CD4-positive, CD25-positive, alpha-beta regulatory T cell (primary cell): ENCODE results near the gene MYO18B. TPM values are rescaled to one million over a fixed set of nuclear protein-coding genes. Genes with fewer than 3 reads are reported as not detected.

ENCODE experiments used
- ATAC-seq, 2 donors: fragments of 150-1000 bp; cut with Tn5 transposase; one replicate each; pipeline ENCODE4 v1.10.0; 2021; ENCODE audit warnings: low read depth in 2 of 2, moderate number of reproducible peaks in 2 of 2, moderate library complexity in 1 of 2
- DNase-seq, 3 donors: peaks; one replicate each; pipeline versions ENCODE4 v3.0.0 to v3.0.0-alpha.2; 2012 to 2022; ENCODE audit warnings: mixed read lengths in 1 of 3
- H3K27ac ChIP-seq: one replicate; pipeline ENCODE4 v1.7.0; 2013; ENCODE audit warnings: mild to moderate bottlenecking, low read length; ENCODE audit not compliant: insufficient read depth, poor library complexity, severe bottlenecking
- H3K27me3 ChIP-seq: one replicate; pipeline ENCODE4 v1.7.0; 2013; ENCODE audit warnings: low read length; ENCODE audit not compliant: control insufficient read depth, insufficient read depth
- H3K36me3 ChIP-seq: one replicate; pipeline ENCODE4 v1.7.0; 2013; ENCODE audit warnings: mild to moderate bottlenecking, low read length, moderate library complexity; ENCODE audit not compliant: control insufficient read depth, insufficient read depth
- H3K4me1 ChIP-seq: 2 replicates; pipeline ENCODE4 v1.7.0; 2013; ENCODE audit warnings: mild to moderate bottlenecking, low read length; ENCODE audit not compliant: insufficient read depth, control insufficient read depth, poor library complexity, severe bottlenecking
- H3K4me3 ChIP-seq: one replicate; pipeline ENCODE4 v1.7.0; 2013; ENCODE audit warnings: low read depth, mild to moderate bottlenecking, low read length, moderate library complexity
- H3K9me3 ChIP-seq, 2 experiments: 1 replicate in 1 of 2; 2 replicates in 1 of 2; pipeline ENCODE4 v1.7.0; 2013; ENCODE audit warnings: low read length in 2 of 2, mild to moderate bottlenecking in 1 of 2, moderate library complexity in 1 of 2; ENCODE audit not compliant: control insufficient read depth in 2 of 2
- H3K27ac Mint-ChIP-seq, 3 donors: one replicate each; pipeline ENCODE4 v1.8.0; 2020 to 2022; ENCODE audit warnings: mild to moderate bottlenecking in 3 of 3, mixed read lengths in 3 of 3, moderate library complexity in 2 of 3
- H3K27me3 Mint-ChIP-seq: one replicate; pipeline ENCODE4 v1.8.0; 2022; ENCODE audit warnings: mild to moderate bottlenecking, mixed read lengths
- H3K36me3 Mint-ChIP-seq: one replicate; pipeline ENCODE4 v1.8.0; 2020; ENCODE audit warnings: mixed read lengths
- H3K4me1 Mint-ChIP-seq, 4 donors: one replicate each; pipeline ENCODE4 v1.8.0; 2020 to 2022; ENCODE audit warnings: mixed read lengths in 4 of 4, mild to moderate bottlenecking in 1 of 4
- H3K4me3 Mint-ChIP-seq, 4 donors: one replicate each; pipeline ENCODE4 v1.8.0; 2020 to 2022; ENCODE audit warnings: mild to moderate bottlenecking in 4 of 4, mixed read lengths in 4 of 4, moderate library complexity in 3 of 4
- H3K9me3 Mint-ChIP-seq, 7 donors: one replicate each; pipeline ENCODE4 v1.8.0; 2020 to 2022; ENCODE audit warnings: mixed read lengths in 7 of 7, mild to moderate bottlenecking in 3 of 7, moderate library complexity in 2 of 7
- polyA plus RNA-seq, 4 donors: library from polyadenylated mRNA; unstranded; fragments of 300-500 nt; fragmentation: Illumina TruSeq; gene quantifications; one replicate each; pipeline ENCODE4 v1.2.3, GENCODE V29; 2021
- total RNA-seq: library from RNA; stranded (reverse); gene quantifications from one replicate; pipeline ENCODE4 v1.2.3, GENCODE V29; 2022

Gene MYO18B
- total and polyA plus RNA-seq, 5 donors from 2014 or later, result 0.27 to 0.35 TPM; not detected in 3

DNA sequence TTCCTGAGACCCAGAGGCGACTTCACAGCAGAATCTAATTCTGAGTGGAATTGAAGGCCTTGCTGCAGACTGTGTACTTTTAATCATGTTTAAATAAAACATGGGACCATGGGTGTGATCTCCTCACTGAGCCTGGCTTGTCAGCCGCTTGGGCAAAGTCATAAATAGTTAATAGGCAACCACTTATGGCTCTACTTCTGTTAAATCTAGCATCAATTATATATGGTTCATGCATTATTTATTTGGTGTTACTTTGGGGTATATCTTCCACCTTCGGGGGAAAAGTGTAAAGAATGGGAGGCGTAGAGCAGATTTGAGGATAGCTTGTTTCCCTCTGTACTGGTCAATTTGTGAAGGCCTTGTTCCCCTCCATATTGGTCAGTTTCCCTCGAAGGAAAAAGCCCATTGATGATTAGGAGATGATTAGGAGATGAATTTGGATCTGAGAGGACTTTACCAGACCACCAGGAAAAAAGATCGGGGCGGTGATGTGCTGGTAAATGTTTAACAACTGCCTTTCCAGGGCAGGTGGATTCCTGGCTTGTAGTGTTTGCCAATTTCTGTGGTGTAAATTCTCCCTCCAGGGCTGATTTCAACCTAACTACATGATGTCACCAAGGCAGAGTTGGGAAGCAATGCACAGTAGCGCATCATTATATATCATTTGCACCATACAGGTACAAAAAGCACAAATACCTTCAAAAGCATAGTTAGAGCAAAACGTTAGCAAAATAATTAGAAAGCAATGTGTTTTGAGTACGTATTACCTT lies 223.2 kb downstream of the MYO18B start:
- ATAC-seq (no peak), DNase-seq (no peak)
- H3K4me1 Mint-ChIP-seq, result peaks cover 0 to 6% (median 0%) of the 10 kb centered on the region in 4 donors
- H3K27me3 ChIP-seq, result peaks cover 2% of the 10 kb centered on the region
- H3K36me3 Mint-ChIP-seq, result no peaks in the 10 kb centered on the region
- no peak overlapping the region for H3K27ac ChIP-seq
- peaks cover 0 to 14% (median 4%) of the 10 kb centered on the region in 7 donors for H3K9me3 Mint-ChIP-seq
- no peaks in the 10 kb centered on the region for H3K9me3 ChIP-seq
- peaks cover 12% of the 10 kb centered on the region for H3K27me3 Mint-ChIP-seq
- no peak overlapping the region for H3K4me3 Mint-ChIP-seq
- H3K27ac Mint-ChIP-seq, result no peak overlapping the region
- no peak overlapping the region for H3K4me3 ChIP-seq
- H3K36me3 ChIP-seq, result no peaks in the 10 kb centered on the region
- H3K4me1 ChIP-seq, result no peaks in the 10 kb centered on the region

DNA sequence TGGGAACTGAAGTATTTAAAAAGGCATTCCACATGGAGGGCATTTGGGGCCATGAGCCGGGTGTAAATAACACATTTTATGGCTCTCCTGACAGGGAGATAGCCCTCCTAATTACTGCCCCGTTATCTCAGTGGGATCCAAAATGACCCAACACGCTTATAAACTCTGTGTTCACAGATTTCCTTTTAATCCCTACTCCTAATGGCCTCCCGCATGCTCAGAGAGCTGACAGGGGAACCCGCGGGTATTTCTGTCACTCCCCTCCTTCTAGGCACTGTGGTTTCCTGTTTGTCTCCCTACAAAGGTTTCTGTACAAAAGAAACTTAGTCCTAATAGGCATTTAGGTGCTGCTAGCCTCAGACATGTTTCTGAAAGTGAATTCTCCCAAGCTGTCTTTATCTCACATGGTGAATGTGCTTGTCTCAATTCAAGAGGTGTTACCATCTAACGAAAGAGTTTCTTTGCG lies 224.5 kb downstream of the MYO18B start:
- no peaks in the 10 kb centered on the region for H3K36me3 Mint-ChIP-seq
- peaks cover 0 to 14% (median 4%) of the 10 kb centered on the region in 7 donors for H3K9me3 Mint-ChIP-seq
- DNase-seq (peak in 1 of 3 donors; percentile 29), ATAC-seq (no peak)
- Histone ChIP-seq H3K36me3 (no peaks in the 10 kb centered on the region), H3K9me3 (no peaks in the 10 kb centered on the region), H3K4me1 (no peaks in the 10 kb centered on the region), H3K27ac (no peak overlapping the region), H3K4me3 (no peak overlapping the region), H3K27me3 (peaks cover 2% of the 10 kb centered on the region)
- peaks cover 0 to 6% (median 0%) of the 10 kb centered on the region in 4 donors for H3K4me1 Mint-ChIP-seq
- no peak overlapping the region for H3K27ac Mint-ChIP-seq
- H3K4me3 Mint-ChIP-seq, result no peak overlapping the region
- peaks cover 7% of the 10 kb centered on the region for H3K27me3 Mint-ChIP-seq

DNA sequence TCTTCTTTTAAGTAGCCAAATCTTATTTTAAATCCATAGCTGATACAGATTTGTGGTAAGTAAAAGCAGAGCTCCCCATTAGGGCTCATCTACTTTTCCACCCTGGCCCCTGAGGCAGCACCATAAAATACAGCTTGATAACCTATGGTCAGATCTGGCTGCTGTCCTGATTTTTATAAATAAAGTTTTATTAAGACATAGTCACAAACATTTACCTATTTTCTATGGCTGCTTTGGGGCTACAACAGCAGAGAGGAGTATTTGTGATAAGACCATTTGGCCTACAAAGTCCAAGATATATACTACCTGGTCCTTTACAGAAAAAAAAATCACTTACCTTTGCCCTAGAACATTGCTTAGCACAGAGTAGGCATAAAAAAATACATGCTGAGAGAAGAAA lies 227.3 kb downstream of the MYO18B start:
- Mint-ChIP-seq H3K36me3 (no peaks in the 10 kb centered on the region), H3K4me3 (no peak overlapping the region), H3K9me3 (peaks cover 0 to 2% (median 0%) of the 10 kb centered on the region in 7 donors), H3K27me3 (peaks cover 11% of the 10 kb centered on the region), H3K4me1 (peaks cover 0 to 6% (median 0%) of the 10 kb centered on the region in 4 donors), H3K27ac (no peak overlapping the region)
- Histone ChIP-seq H3K36me3 (no peaks in the 10 kb centered on the region), H3K4me3 (no peak overlapping the region), H3K27ac (no peak overlapping the region), H3K27me3 (peaks cover 2% of the 10 kb centered on the region), H3K4me1 (no peaks in the 10 kb centered on the region), H3K9me3 (no peaks in the 10 kb centered on the region)
- ATAC-seq (no peak), DNase-seq (no peak)

DNA sequence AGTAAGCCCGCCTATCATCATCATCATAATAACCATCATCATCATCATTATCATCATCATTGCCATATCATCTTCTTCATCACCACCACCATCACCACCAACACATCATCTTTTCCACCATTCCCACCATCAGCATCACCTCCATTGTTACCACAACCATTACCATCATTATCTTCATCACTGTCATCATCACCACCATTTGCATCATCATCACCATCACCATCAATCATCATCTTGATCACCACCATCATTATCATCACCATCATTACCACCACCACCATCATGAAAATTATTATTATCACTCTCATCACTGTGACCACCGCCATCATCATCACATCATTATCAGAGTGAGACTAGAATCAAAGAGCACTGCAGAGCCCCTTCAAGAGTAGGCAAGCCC lies 227.9 kb downstream of the MYO18B start:
- H3K36me3 ChIP-seq, result no peaks in the 10 kb centered on the region
- Mint-ChIP-seq H3K4me3 (no peak overlapping the region), H3K27me3 (peaks cover 11% of the 10 kb centered on the region), H3K9me3 (peaks cover 0 to 2% (median 0%) of the 10 kb centered on the region in 7 donors), H3K27ac (no peak overlapping the region), H3K36me3 (no peaks in the 10 kb centered on the region), H3K4me1 (peaks cover 0 to 6% (median 0%) of the 10 kb centered on the region in 4 donors)
- no peak for DNase-seq
- no peak overlapping the region for H3K4me3 ChIP-seq
- H3K9me3 ChIP-seq, result no peaks in the 10 kb centered on the region
- H3K27me3 ChIP-seq, result peaks cover 2% of the 10 kb centered on the region
- no peak overlapping the region for H3K27ac ChIP-seq
- no peak for ATAC-seq
- H3K4me1 ChIP-seq, result no peaks in the 10 kb centered on the region

DNA sequence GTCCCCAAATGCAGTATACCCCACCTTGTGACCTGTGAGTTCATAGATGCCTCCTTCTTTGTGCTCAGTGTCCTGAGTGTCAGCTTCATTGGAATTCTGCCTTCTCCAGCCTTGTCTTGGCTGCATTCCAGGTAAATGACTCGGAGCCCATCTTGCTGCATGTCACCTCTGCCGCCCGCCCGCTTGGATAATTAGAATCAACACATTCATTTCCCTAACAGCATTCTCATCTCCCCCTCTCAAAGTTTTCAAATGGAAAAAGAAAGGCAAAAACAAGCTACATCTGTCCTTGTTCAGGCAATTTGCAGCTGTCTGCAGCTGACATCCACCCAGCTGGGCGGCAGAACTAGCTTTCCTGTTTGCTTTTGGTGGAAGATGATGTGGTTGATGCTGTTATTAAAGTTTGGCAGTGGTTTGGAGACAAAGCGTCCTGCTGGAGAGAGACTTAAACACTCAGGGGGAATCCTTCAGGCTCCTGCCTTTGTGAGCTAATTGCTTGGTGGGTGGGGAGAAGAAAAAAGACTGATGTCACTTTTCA lies 228.5 kb downstream of the MYO18B start:
- H3K4me3 ChIP-seq, result no peak overlapping the region
- H3K27me3 ChIP-seq, result peaks cover 2% of the 10 kb centered on the region
- H3K9me3 ChIP-seq, result no peaks in the 10 kb centered on the region
- no peaks in the 10 kb centered on the region for H3K36me3 Mint-ChIP-seq
- no peaks in the 10 kb centered on the region for H3K36me3 ChIP-seq
- H3K4me3 Mint-ChIP-seq, result no peak overlapping the region
- H3K4me1 Mint-ChIP-seq, result peaks cover 0 to 6% (median 0%) of the 10 kb centered on the region in 4 donors
- ATAC-seq (no peak), DNase-seq (no peak)
- no peak overlapping the region for H3K27ac ChIP-seq
- peaks cover 11% of the 10 kb centered on the region for H3K27me3 Mint-ChIP-seq
- H3K4me1 ChIP-seq, result no peaks in the 10 kb centered on the region
- H3K9me3 Mint-ChIP-seq, result peaks cover 0 to 2% (median 0%) of the 10 kb centered on the region in 7 donors
- H3K27ac Mint-ChIP-seq, result no peak overlapping the region

DNA sequence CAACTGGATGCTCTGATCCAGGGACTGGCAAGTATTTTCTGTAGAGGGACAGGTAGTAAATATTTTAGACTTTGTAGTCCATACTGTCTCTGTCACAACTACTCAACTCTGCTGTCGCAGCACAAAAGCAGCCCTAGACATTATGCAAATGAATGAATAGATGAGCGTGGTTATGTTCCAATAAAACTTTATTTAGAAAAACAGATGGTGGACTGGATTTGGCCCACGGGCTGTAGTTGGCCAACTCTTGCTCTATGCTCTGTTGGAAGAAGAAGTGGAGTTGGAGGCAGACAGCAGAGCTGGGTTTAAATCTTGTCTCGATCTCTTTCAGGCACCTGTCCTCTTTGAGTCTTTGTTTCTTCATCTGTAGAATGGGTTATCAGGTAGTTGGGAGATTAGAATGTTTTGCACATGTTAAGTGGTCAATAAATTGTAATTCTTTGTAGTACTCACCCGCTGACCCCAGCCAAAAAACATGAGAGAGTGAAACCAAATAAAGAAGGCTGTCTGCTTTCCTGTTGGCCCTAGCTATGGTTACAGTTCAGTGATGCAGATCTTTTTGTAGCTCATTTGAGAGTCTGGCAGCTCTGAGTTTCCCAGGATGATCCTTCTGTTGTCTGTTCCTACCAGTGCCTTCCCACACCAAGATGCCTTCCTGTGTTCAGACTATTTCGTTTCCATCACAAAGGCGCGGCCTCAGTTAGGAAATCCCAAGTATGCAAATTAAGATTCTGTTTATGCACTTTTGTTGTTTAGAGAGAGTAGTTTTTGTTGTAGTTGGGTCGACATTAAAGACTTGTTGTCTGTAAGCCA lies 229.2 kb downstream of the MYO18B start:
- DNase-seq (no peak), ATAC-seq (no peak)
- Histone ChIP-seq H3K9me3 (no peaks in the 10 kb centered on the region), H3K36me3 (no peaks in the 10 kb centered on the region), H3K4me3 (no peak overlapping the region), H3K27ac (no peak overlapping the region), H3K27me3 (peaks cover 2% of the 10 kb centered on the region), H3K4me1 (no peaks in the 10 kb centered on the region)
- peaks cover 11% of the 10 kb centered on the region for H3K27me3 Mint-ChIP-seq
- H3K4me1 Mint-ChIP-seq, result peaks cover 0 to 6% (median 0%) of the 10 kb centered on the region in 4 donors
- H3K9me3 Mint-ChIP-seq, result peaks cover 0 to 2% (median 0%) of the 10 kb centered on the region in 7 donors
- H3K27ac Mint-ChIP-seq, result no peak overlapping the region
- no peaks in the 10 kb centered on the region for H3K36me3 Mint-ChIP-seq
- no peak overlapping the region for H3K4me3 Mint-ChIP-seq

DNA sequence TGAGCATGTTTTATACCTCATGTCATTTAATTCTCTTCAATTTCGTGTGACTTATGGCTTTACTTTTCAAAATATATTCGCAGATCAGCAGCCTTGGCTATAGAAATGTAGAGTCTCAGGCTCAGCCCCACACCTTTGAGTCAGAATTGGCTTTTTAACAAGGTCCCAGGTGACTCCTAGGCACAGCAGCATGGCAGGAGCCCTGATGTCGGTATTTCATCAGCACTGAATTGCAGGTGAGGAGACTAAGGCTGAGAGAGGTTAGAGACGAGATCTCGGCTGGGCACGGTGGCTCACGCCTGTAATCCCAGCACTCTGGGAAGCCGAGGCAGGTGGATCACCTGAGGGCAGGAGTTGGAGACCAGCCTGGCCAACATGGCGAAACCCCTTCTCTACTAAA lies 230.4 kb downstream of the MYO18B start:
- Mint-ChIP-seq H3K4me3 (no peak overlapping the region), H3K27ac (no peak overlapping the region), H3K36me3 (no peaks in the 10 kb centered on the region), H3K4me1 (no peaks in the 10 kb centered on the region), H3K9me3 (peaks cover 0 to under 1% (median 0%) of the 10 kb centered on the region in 7 donors), H3K27me3 (peaks cover 4% of the 10 kb centered on the region)
- Histone ChIP-seq H3K27ac (no peak overlapping the region), H3K9me3 (no peaks in the 10 kb centered on the region), H3K4me1 (no peaks in the 10 kb centered on the region), H3K4me3 (no peak overlapping the region), H3K36me3 (no peaks in the 10 kb centered on the region), H3K27me3 (no peaks in the 10 kb centered on the region)
- no peak for ATAC-seq
- DNase-seq, result no peak
